Body of pancreas (tissue), 4 donors: ENCODE results near the gene TMCC2. TPM values are rescaled to one million over a fixed set of nuclear protein-coding genes. Genes with fewer than 3 reads are reported as not detected.
A peak's percentile ranks its signal among the peaks of the same experiment; 100 is the strongest.

Source experiments
- ATAC-seq: fragments of 150-250 bp; one replicate; pipeline ENCODE4 v1.9.1; 2016
- DNase-seq, 4 donors: peaks; one replicate each; pipeline ENCODE4 v3.0.0-alpha.2; 2019
- H3K27ac ChIP-seq, 4 donors: fragments of 200-600 bp; sonication (generic); 1 replicate in 3 of 4; 2 replicates in 1 of 4; pipeline versions ENCODE4 v1.5.1 to v1.6.1; 2016 to 2019; ENCODE audit warnings: mild to moderate bottlenecking in 1 of 4, mixed read lengths in 1 of 4, moderate library complexity in 1 of 4
- H3K27me3 ChIP-seq, 2 donors: fragments of 200-600 bp; sonication (generic); one replicate each; pipeline ENCODE4 v1.6.0; 2016; ENCODE audit warnings: mild to moderate bottlenecking in 1 of 2
- H3K36me3 ChIP-seq, 2 donors: fragments of 200-600 bp; sonication (generic); replicated peaks in 1 of 2; 2 replicates each; pipeline ENCODE4 v1.5.1; 2016; ENCODE audit warnings: low read depth in 2 of 2; ENCODE audit not compliant: insufficient read depth in 1 of 2
- H3K4me1 ChIP-seq: fragments of 200-600 bp; sonication (generic); one replicate; pipeline ENCODE4 v1.6.0; 2016
- H3K4me3 ChIP-seq, 2 donors: fragments of 200-600 bp; sonication (generic); 1 replicate in 1 of 2; 2 replicates in 1 of 2; pipeline ENCODE4 v1.5.1; 2016 to 2019
- H3K9me3 ChIP-seq, 3 donors: fragments of 200-600 bp; sonication (generic); 1 replicate in 2 of 3; 2 replicates in 1 of 3; pipeline ENCODE4 v1.5.1; 2016
- POLR2A ChIP-seq, 3 donors: fragments of 450-650 bp; IDR thresholded peaks; one replicate each; pipeline ENCODE4 v1.6.1; 2016; ENCODE audit warnings: antibody characterized with exemption in 3 of 3, mild to moderate bottlenecking in 2 of 3
- WGBS, 2 donors: methylation state at CpG; one replicate each; pipeline ENCODE4 v1.1.5; 2017; 5-methylcytosine and 5-hydroxymethylcytosine counted together
- intact Hi-C: fragments of 100-400 bp; cut with DNase I; formaldehyde crosslinking; loops from one replicate; pipeline ENCODE4 v1.15.1; 2023
- total RNA-seq, 2 donors: library from RNA; depleted of rRNA; stranded (reverse); fragments of >200 nt; gene quantifications; one replicate each; pipeline ENCODE4 v1.1.0, GENCODE V29; 2016
- TF ChIP-seq, protein P1 (sequence below), 7 experiments: fragments of 450-650 bp in 4 of 7; fragments of 200-600 bp in 3 of 7; sonication (generic) in 3 of 7; IDR thresholded peaks; one replicate each; pipeline ENCODE4 v1.5.1; 2016 to 2019; ENCODE audit warnings: antibody characterized with exemption in 7 of 7

The TMCC2 gene
- total RNA-seq, 2 donors from 2014 or later, result 1.3 to 1.6 TPM

GRCh38 chr1:205211169-205211838, 16.4 kb upstream of the TMCC2 start, which contains the start of gene DSTYK:
Gene DSTYK, minus strand, starts transcription at chr1:205211702. Its CDS starts 167 bp downstream, at chr1:205211535.
- Histone ChIP-seq H3K4me1 (peaks cover 12% of the 10 kb centered on the region), H3K36me3 (no peaks in the 10 kb centered on the region), H3K27ac (peak within 1 kb of the TSS; percentile 80 to 94 (median 88)), H3K27me3 (no peaks in the 10 kb centered on the region), H3K9me3 (no peaks in the 10 kb centered on the region), H3K4me3 (peak within 1 kb of the TSS; percentile 88 to 95)
- ATAC-seq (peak; percentile 93), DNase-seq (peak; percentile 90 to 95 (median 92))
- intact Hi-C loops, result no loop called here
- TF ChIP-seq POLR2A (IDR thresholded peaks at IDR 0.05), result peak; percentile 59 to 87 (median 87)
- TF ChIP-seq, protein P1, sequence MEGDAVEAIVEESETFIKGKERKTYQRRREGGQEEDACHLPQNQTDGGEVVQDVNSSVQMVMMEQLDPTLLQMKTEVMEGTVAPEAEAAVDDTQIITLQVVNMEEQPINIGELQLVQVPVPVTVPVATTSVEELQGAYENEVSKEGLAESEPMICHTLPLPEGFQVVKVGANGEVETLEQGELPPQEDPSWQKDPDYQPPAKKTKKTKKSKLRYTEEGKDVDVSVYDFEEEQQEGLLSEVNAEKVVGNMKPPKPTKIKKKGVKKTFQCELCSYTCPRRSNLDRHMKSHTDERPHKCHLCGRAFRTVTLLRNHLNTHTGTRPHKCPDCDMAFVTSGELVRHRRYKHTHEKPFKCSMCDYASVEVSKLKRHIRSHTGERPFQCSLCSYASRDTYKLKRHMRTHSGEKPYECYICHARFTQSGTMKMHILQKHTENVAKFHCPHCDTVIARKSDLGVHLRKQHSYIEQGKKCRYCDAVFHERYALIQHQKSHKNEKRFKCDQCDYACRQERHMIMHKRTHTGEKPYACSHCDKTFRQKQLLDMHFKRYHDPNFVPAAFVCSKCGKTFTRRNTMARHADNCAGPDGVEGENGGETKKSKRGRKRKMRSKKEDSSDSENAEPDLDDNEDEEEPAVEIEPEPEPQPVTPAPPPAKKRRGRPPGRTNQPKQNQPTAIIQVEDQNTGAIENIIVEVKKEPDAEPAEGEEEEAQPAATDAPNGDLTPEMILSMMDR (IDR thresholded peaks at IDR 0.05), result peak in 2 of 7 experiments; percentile 6 to 23
- WGBS, 2 donors, result 0% methylated on average over 35 to 60 of the region's 67 CpGs

DNA sequence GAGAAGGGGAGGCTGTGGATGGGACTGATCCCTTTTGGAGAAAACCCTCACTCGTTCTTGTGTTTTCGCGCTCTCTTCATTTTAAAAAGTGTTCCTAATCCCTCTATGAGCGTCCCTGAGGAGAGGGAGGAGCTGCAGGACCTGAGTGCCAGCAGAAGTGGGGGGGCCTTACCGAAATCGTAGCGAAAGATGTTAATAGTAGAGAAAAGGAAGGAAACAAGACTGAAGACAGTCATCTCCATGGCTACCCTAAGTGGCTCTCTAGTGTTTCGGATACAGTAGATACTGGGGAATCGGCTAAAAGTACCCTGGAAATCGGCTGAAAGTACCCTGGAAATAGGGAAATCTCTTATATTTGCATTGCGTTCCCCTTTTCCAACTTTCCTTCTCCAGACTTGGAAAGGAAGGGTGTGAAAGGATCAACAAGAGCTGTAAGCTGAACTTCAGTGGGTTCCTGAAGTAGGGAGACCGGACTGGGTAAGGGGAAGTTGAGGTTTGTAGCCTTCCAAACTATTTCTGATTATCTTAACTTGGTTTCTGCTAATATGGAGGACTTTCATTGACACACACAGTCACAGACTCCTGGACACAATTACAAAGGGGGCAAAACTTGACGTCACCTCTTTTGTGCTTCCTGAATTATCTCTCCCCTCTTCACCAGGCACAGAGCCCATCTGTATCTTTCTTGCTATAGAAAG, 15.8 kb upstream of the TMCC2 start:
- WGBS, 2 donors, result 39 to 40% methylated on average over 13 of the region's 13 CpGs
- H3K27ac ChIP-seq, result peak overlapping the region; percentile 80 to 94 (median 88)
- DNase-seq (no peak), ATAC-seq (no peak)
- intact Hi-C loops, result no loop called here
- H3K4me1 ChIP-seq, result peaks cover 12% of the 10 kb centered on the region
- H3K27me3 ChIP-seq, result no peaks in the 10 kb centered on the region
- H3K36me3 ChIP-seq, result no peaks in the 10 kb centered on the region
- no peaks in the 10 kb centered on the region for H3K9me3 ChIP-seq
- TF ChIP-seq POLR2A (IDR thresholded peaks at IDR 0.05), result no peak
- TF ChIP-seq, protein P1 (IDR thresholded peaks at IDR 0.05), result no peak
- peak overlapping the region in 1 of 2 donors; percentile 95 for H3K4me3 ChIP-seq

GRCh38 chr1:205214756-205215155, 13.0 kb upstream of the TMCC2 start:
- WGBS, 2 donors, result 38 to 62% methylated on average over 1 of the region's 1 CpG
- no peak for ATAC-seq
- no peak for DNase-seq
- intact Hi-C loops, result no loop called here
- TF ChIP-seq, protein P1 (IDR thresholded peaks at IDR 0.05), result no peak
- TF ChIP-seq POLR2A (IDR thresholded peaks at IDR 0.05), result no peak
- Histone ChIP-seq H3K36me3 (no peaks in the 10 kb centered on the region), H3K4me3 (no peak overlapping the region), H3K27me3 (no peaks in the 10 kb centered on the region), H3K9me3 (no peaks in the 10 kb centered on the region), H3K4me1 (peaks cover 12% of the 10 kb centered on the region), H3K27ac (no peak overlapping the region)

GRCh38 chr1:205216588-205216987, 11.2 kb upstream of the TMCC2 start:
- peaks cover 5% of the 10 kb centered on the region for H3K4me1 ChIP-seq
- intact Hi-C loops, result no loop called here
- H3K9me3 ChIP-seq, result no peaks in the 10 kb centered on the region
- no peak for DNase-seq
- no peak overlapping the region for H3K4me3 ChIP-seq
- no peaks in the 10 kb centered on the region for H3K27me3 ChIP-seq
- no peak for ATAC-seq
- H3K36me3 ChIP-seq, result no peaks in the 10 kb centered on the region
- 54 to 72% methylated on average over 4 of the region's 4 CpGs for WGBS, 2 donors
- no peak for TF ChIP-seq POLR2A (IDR thresholded peaks at IDR 0.05)
- TF ChIP-seq, protein P1 (IDR thresholded peaks at IDR 0.05), result no peak
- H3K27ac ChIP-seq, result no peak overlapping the region
